ENCODE data around the gene DCAF11. TPM values are rescaled to one million over a fixed set of nuclear protein-coding genes. Genes with fewer than 3 reads are reported as not detected.

DCAF11 gene
- total RNA-seq, 3 donors from 2014 or later: 78.6 to 81.6 (median 80.9) TPM

GRCh38 chr14:24162093-24162492 is 47.5 kb downstream of the DCAF11 start:
- H3K9me3 ChIP-seq: no peaks in the 10 kb centered on the region
- peak overlapping the region; percentile 62 to 92 (median 71) for H3K4me3 ChIP-seq
- peaks cover 5% of the 10 kb centered on the region for H3K36me3 ChIP-seq
- no peak for TF ChIP-seq CTCF (IDR thresholded peaks at IDR 0.05)
- no peak for TF ChIP-seq POLR2A (IDR thresholded peaks at IDR 0.05)
- no peak for TF ChIP-seq POLR2AphosphoS5 (IDR thresholded peaks at IDR 0.05)
- H3K27ac ChIP-seq: peak overlapping the region; percentile 92 to 98
- no peak for DNase-seq (ENCODE audit: low spot score in 2 of 2)
- H3K27me3 ChIP-seq: no peaks in the 10 kb centered on the region
- peaks cover 0 to 5% of the 10 kb centered on the region in 2 donors for H3K4me1 ChIP-seq
- intact Hi-C loops (cut with DNase I; ENCODE audit: low total_unique reads): no loop called here

GRCh38 chr14:24164518-24164991 is 50.0 kb downstream of the DCAF11 start:
- Histone ChIP-seq H3K9me3 (no peaks in the 10 kb centered on the region), H3K27ac (no peak overlapping the region), H3K4me1 (peaks cover 0 to 5% of the 10 kb centered on the region in 2 donors), H3K4me3 (no peak overlapping the region), H3K36me3 (no peaks in the 10 kb centered on the region), H3K27me3 (no peaks in the 10 kb centered on the region)
- no peak for DNase-seq (ENCODE audit: low spot score in 2 of 2)
- no peak for TF ChIP-seq CTCF (IDR thresholded peaks at IDR 0.05)
- TF ChIP-seq POLR2AphosphoS5 (IDR thresholded peaks at IDR 0.05): no peak
- TF ChIP-seq POLR2A (IDR thresholded peaks at IDR 0.05): no peak
- intact Hi-C loops (cut with DNase I; ENCODE audit: low total_unique reads): no loop called here

- Histone ChIP-seq H3K36me3 (no peaks in the 10 kb centered on the region), H3K27me3 (no peaks in the 10 kb centered on the region), H3K4me1 (peaks cover 0 to 5% of the 10 kb centered on the region in 2 donors), H3K9me3 (no peaks in the 10 kb centered on the region), H3K4me3 (no peak overlapping the region), H3K27ac (no peak overlapping the region)
- DNase-seq (ENCODE audit: low spot score in 2 of 2): no peak
- no peak for TF ChIP-seq CTCF (IDR thresholded peaks at IDR 0.05)
- no peak for TF ChIP-seq POLR2A (IDR thresholded peaks at IDR 0.05)
- intact Hi-C loops (cut with DNase I; ENCODE audit: low total_unique reads): no loop called here
Measured at GRCh38 chr14:24165785-24166184, 51.2 kb downstream of the DCAF11 start.

GRCh38 chr14:24167469-24168114 is 53.0 kb downstream of the DCAF11 start:
- Histone ChIP-seq H3K9me3 (no peaks in the 10 kb centered on the region), H3K27me3 (no peaks in the 10 kb centered on the region), H3K27ac (no peak overlapping the region), H3K36me3 (no peaks in the 10 kb centered on the region), H3K4me3 (no peak overlapping the region), H3K4me1 (peaks cover 0 to 5% of the 10 kb centered on the region in 2 donors)
- intact Hi-C loops (cut with DNase I; ENCODE audit: low total_unique reads): no loop called here
- no peak for DNase-seq (ENCODE audit: low spot score in 2 of 2)
- TF ChIP-seq POLR2A (IDR thresholded peaks at IDR 0.05) (no peak), POLR2AphosphoS5 (IDR thresholded peaks at IDR 0.05) (no peak), CTCF (IDR thresholded peaks at IDR 0.05) (no peak)

- Histone ChIP-seq H3K36me3 (peaks cover 2% of the 10 kb centered on the region), H3K27ac (no peak within 1 kb of the TSS), H3K4me1 (no peaks in the 10 kb centered on the region), H3K9me3 (no peaks in the 10 kb centered on the region), H3K4me3 (peak within 1 kb of the TSS; percentile 1 to 19 (median 15)), H3K27me3 (no peaks in the 10 kb centered on the region)
- intact Hi-C loops (cut with DNase I; ENCODE audit: low total_unique reads): no loop called here
- no peak for TF ChIP-seq POLR2AphosphoS5 (IDR thresholded peaks at IDR 0.05)
- TF ChIP-seq CTCF (IDR thresholded peaks at IDR 0.05): no peak
- no peak for TF ChIP-seq POLR2A (IDR thresholded peaks at IDR 0.05)
- DNase-seq (ENCODE audit: low spot score in 2 of 2): no peak
Measured at GRCh38 chr14:24171422-24172260, 57.1 kb downstream of the DCAF11 start, which contains the start of gene REC8. TSS of gene REC8 (plus strand) at chr14:24172080. CDS start at chr14:24172553, 473 bp downstream.

Measured in breast epithelium (tissue), 4 donors.